GM18858 (cell line): Measurements from ENCODE around the gene NR2E3.
"Not testable (repeated sequence)": the region's sequence is repeated elsewhere in the genome, so short reads cannot be mapped to it uniquely, and the experiment has no call there.

Experiments
- ATAC-seq: cut with Tn5 transposase; IDR thresholded peaks from one replicate; pipeline ENCODE4 v1.9.1; 2021; ENCODE audit not compliant: unreplicated experiment

The NR2E3 gene

GRCh38 chr15:71813723-71814470, 3.5 kb downstream of the NR2E3 start:
- ATAC-seq, result no peak

GRCh38 chr15:71815301-71815700, 4.9 kb downstream of the NR2E3 start:
- no peak for ATAC-seq

GRCh38 chr15:71817351-71817750, 7.0 kb downstream of the NR2E3 start:
- ATAC-seq, result no peak

- no peak for ATAC-seq
Observed at GRCh38 chr15:71820127-71820526, 9.8 kb downstream of the NR2E3 start.

GRCh38 chr15:71821547-71822129, 11.3 kb downstream of the NR2E3 start:
- ATAC-seq, result no peak

- no peak for ATAC-seq
Observed at GRCh38 chr15:71822890-71823630, 12.7 kb downstream of the NR2E3 start.

GRCh38 chr15:71823801-71824200, 13.4 kb downstream of the NR2E3 start:
- no peak for ATAC-seq

- no peak for ATAC-seq
Observed at GRCh38 chr15:71825021-71825730, 14.8 kb downstream of the NR2E3 start.

- ATAC-seq, result no peak
Observed at GRCh38 chr15:71826196-71826595, 15.8 kb downstream of the NR2E3 start.

- no peak for ATAC-seq
Observed at GRCh38 chr15:71830981-71831380, 20.6 kb downstream of the NR2E3 start.

GRCh38 chr15:71841563-71841962, 31.2 kb downstream of the NR2E3 start:
- no peak for ATAC-seq

GRCh38 chr15:71844916-71845315, 34.6 kb downstream of the NR2E3 start:
- ATAC-seq, result no peak

- no peak for ATAC-seq
Observed at GRCh38 chr15:71853543-71853942, 43.2 kb downstream of the NR2E3 start.

- not testable (repeated sequence) for ATAC-seq
Observed at GRCh38 chr15:71858232-71858631, 47.9 kb downstream of the NR2E3 start.
